Measurements from ENCODE around the gene CBR1. TPM values are rescaled to one million over a fixed set of nuclear protein-coding genes. Genes with fewer than 3 reads are reported as not detected.

CBR1 gene
- total RNA-seq, 1 donor from 2014 or later, result 19.2 TPM

- no peak for DNase-seq (ENCODE audit: low read depth in 2 of 2)
Observed at GRCh38 chr21:36115138-36115730, 45.4 kb downstream of the CBR1 start.

DNA sequence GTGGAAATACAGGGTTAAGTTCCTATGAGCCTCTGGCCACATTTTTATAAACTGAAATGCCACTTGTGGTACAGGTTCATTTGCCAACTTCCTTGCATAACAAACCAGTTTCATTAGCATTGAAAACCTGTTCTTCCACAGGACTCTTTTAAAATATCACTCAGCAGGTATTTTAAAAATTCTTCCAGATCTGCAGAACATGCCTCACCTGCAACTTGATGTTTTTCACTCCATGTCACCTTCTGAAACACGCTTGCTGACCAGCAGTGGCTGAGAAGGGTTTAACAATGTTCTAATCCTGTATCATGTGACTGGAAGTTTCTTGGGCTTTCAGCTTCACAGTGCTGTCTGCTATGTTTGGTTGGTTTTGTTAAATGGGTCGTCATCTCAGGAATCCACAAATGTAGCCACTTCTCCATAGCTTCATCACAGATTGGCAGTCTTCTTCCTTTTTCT lies 47.5 kb downstream of the CBR1 start:
- no peak for DNase-seq (ENCODE audit: low read depth in 2 of 2)

DNA sequence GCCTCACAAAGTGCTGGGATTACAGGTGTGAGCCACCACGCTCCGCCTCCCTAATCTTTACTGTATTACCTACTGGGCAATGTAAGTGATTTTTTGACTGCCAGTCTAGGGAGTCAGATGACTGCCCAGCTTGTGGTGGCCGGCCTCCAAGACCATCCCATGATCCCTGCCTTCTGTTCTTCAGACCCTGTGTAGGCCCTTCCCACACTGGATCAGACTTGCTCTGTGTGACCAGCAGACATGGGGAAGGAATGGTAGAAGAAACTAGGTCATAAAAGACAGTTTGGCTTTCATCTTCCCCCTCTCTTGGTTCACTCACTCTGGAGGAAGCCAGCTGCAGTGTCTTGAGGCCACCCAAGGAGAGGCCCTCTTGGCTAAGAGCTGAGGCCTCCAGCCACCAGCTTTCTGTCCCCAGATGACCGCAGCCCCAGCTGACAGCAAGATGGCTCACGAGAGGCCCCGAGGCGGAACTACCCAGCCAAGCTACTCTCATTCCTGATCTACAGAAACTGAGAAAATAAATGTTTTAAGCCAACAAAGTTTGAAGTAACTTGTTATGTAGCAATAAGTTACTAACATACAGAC lies 50.6 kb downstream of the CBR1 start:
- no peak for DNase-seq (ENCODE audit: low read depth in 2 of 2)

Other genes starting within 250 kb of the CBR1 start
- 5.0 and 6.0 TPM in 2 replicates for gene SETD4, start 9.5 kb upstream of the CBR1 start, total RNA-seq
- gene CBR3, start 65.1 kb downstream of the CBR1 start, total RNA-seq, result 0.60 and 2.4 TPM in 2 replicates
- 3.1 and 3.2 TPM in 2 replicates for gene DOP1B, start 86.8 kb downstream of the CBR1 start, total RNA-seq

Data from lung microvascular endothelial cell (primary cell).